HCT116 (cell line): ENCODE results near the gene THOC6. TPM values are rescaled to one million over a fixed set of nuclear protein-coding genes. Genes with fewer than 3 reads are reported as not detected.

ENCODE experiments used
- ATAC-seq: fragments of 200-7000 bp; cut with Tn5 transposase; 2 replicates; pipeline ENCODE4 v1.9.1; 2020; ENCODE audit warnings: mild to moderate bottlenecking, moderate library complexity
- BruUV-seq: library from RNA; stranded (reverse); fragments of 400-500 nt; replicated peaks from 2 replicates; lab custom pipeline; 2021; lab: Mats Ljungman, UMichigan
- CTCF ChIA-PET: fragments of 300-600 bp; sonication (Branson Sonifier 250); formaldehyde crosslinking; loops from one replicate; lab custom pipeline; 2021; ENCODE audit warnings: antibody characterized with exemption; lab: Charles Lee
- POLR2A ChIA-PET: fragments of 300-600, 350-600 bp; sonication (Branson Sonifier 250); formaldehyde crosslinking; loops from one replicate; lab custom pipeline; 2021; ENCODE audit warnings: antibody characterized with exemption; lab: Charles Lee
- RAD21 ChIA-PET, 2 experiments: fragments of 300-600 bp; sonication (Branson Sonifier 250); formaldehyde crosslinking; loops; one replicate each; lab custom pipeline; 2023; ENCODE audit warnings: low total read pairs in 2 of 2; ENCODE audit not compliant: uncharacterized antibody in 2 of 2, unreplicated experiment in 2 of 2, low non-redundant PET in 1 of 2; lab: Charles Lee
- DNase-seq: peaks from one replicate; pipeline ENCODE4 v3.0.0-alpha.2; 2010; ENCODE audit warnings: low read depth, low spot score
- H2AFZ ChIP-seq: fragments of 200-600 bp; shearing (Covaris generic), sonication (generic); 2 replicates; pipeline ENCODE4 v1.6.1; 2017; ENCODE audit warnings: low read depth, mixed run types, mixed read lengths, antibody characterized with exemption, low read length; ENCODE audit not compliant: poor library complexity, severe bottlenecking
- H3K27ac ChIP-seq: 2 replicates; pipeline ENCODE4 v1.5.1; 2012; ENCODE audit warnings: low read depth, low read length
- H3K27me3 ChIP-seq: fragments of 200-600 bp; sonication (generic); 2 replicates; pipeline ENCODE4 v1.6.1; 2016; ENCODE audit warnings: mixed run types, low read length, mixed read lengths; ENCODE audit not compliant: insufficient read depth
- H3K36me3 ChIP-seq, 2 experiments: fragments of 200-500 bp in 1 of 2; fragments of 200-600 bp in 1 of 2; sonication (Bioruptor generic) in 1 of 2; sonication (generic) in 1 of 2; 2 replicates each; pipeline versions ENCODE4 v1.5.1 to v1.6.1; 2014 to 2016; ENCODE audit warnings: low read length in 2 of 2, inconsistent platforms in 1 of 2, mixed read lengths in 1 of 2, mixed run types in 1 of 2; ENCODE audit not compliant: insufficient read depth in 2 of 2, control insufficient read depth in 1 of 2
- H3K4me1 ChIP-seq, 2 experiments: fragments of 200-600 bp in 1 of 2; sonication (generic) in 1 of 2; 2 replicates each; pipeline versions ENCODE4 v1.5.1 to v1.6.1; 2012 to 2017; ENCODE audit warnings: low read length in 2 of 2, inconsistent platforms in 1 of 2, mild to moderate bottlenecking in 1 of 2, mixed read lengths in 1 of 2, mixed run types in 1 of 2, moderate library complexity in 1 of 2; ENCODE audit not compliant: insufficient read depth in 2 of 2, control insufficient read depth in 1 of 2
- H3K4me2 ChIP-seq: fragments of 200-600 bp; sonication (generic); 2 replicates; pipeline ENCODE4 v1.6.1; 2017; ENCODE audit warnings: mixed run types, low read length, mixed read lengths
- H3K4me3 ChIP-seq, 2 experiments: fragments of 200-600 bp in 1 of 2; sonication (generic) in 1 of 2; replicated peaks in 1 of 2; 2 replicates each; pipeline ENCODE4 v1.5.1; 2011 to 2016; ENCODE audit warnings: low read length in 2 of 2, control low read depth in 1 of 2, low read depth in 1 of 2, mild to moderate bottlenecking in 1 of 2, mixed read lengths in 1 of 2, mixed run types in 1 of 2
- H3K79me2 ChIP-seq: fragments of 200-600 bp; sonication (generic); 2 replicates; pipeline ENCODE4 v1.6.1; 2017; ENCODE audit warnings: mild to moderate bottlenecking, mixed run types, low read length, moderate library complexity, mixed read lengths; ENCODE audit not compliant: insufficient read depth
- H3K9ac ChIP-seq: fragments of 200-600 bp; sonication (generic); 2 replicates; pipeline ENCODE4 v1.6.1; 2016; ENCODE audit warnings: low read length, mixed read lengths
- H3K9me2 ChIP-seq: fragments of 200-600 bp; sonication (generic), shearing (Covaris generic); 2 replicates; pipeline ENCODE4 v1.6.1; 2017; ENCODE audit warnings: mixed run types, mild to moderate bottlenecking, moderate library complexity; ENCODE audit not compliant: insufficient read depth
- H3K9me3 ChIP-seq, 2 experiments: fragments of 200-500 bp in 1 of 2; fragments of 200-600 bp in 1 of 2; sonication (Bioruptor generic) in 1 of 2; sonication (generic) in 1 of 2; 2 replicates each; pipeline ENCODE4 v1.6.1; 2014 to 2017; ENCODE audit warnings: low read length in 2 of 2, mixed read lengths in 2 of 2, inconsistent platforms in 1 of 2, low read depth in 1 of 2, mild to moderate bottlenecking in 1 of 2, mixed run types in 1 of 2, moderate library complexity in 1 of 2; ENCODE audit not compliant: control insufficient read depth in 1 of 2, insufficient read depth in 1 of 2
- H4K20me1 ChIP-seq: fragments of 200-600 bp; sonication (generic), shearing (Covaris generic); 2 replicates; pipeline ENCODE4 v1.6.1; 2017; ENCODE audit warnings: mixed run types, mild to moderate bottlenecking, moderate library complexity; ENCODE audit not compliant: insufficient read depth
- ATF3 ChIP-seq: IDR thresholded peaks from 2 replicates; pipeline ENCODE4 v1.6.1; 2012
- CBX3 ChIP-seq: IDR thresholded peaks from 2 replicates; pipeline ENCODE4 v1.6.1; 2012; ENCODE audit warnings: low read depth
- CTCF ChIP-seq, 3 experiments: fragments of 200-600 bp in 1 of 3; sonication (generic) in 1 of 3; IDR thresholded peaks in 2 of 3; conservative IDR thresholded peaks in 1 of 3; 2 replicates each; pipeline ENCODE4 v1.5.1; 2012 to 2017; ENCODE audit warnings: low read depth in 2 of 3, low read length in 2 of 3, antibody characterized with exemption in 1 of 3, borderline replicate concordance in 1 of 3, control low read depth in 1 of 3, mild to moderate bottlenecking in 1 of 3, mixed read lengths in 1 of 3, mixed run types in 1 of 3, moderate library complexity in 1 of 3; ENCODE audit not compliant: insufficient read depth in 1 of 3
- EGR1 ChIP-seq: IDR thresholded peaks from 2 replicates; pipeline ENCODE4 v1.6.1; 2012; ENCODE audit warnings: low read depth
- EZH2 ChIP-seq: fragments of 200-600 bp; sonication (generic); IDR thresholded peaks from 2 replicates; pipeline ENCODE4 v1.6.1; 2017; ENCODE audit warnings: antibody characterized with exemption, mixed run types
- FOSL1 ChIP-seq: IDR thresholded peaks from 2 replicates; pipeline ENCODE4 v1.6.1; 2012; ENCODE audit warnings: low read depth
- JUND ChIP-seq: IDR thresholded peaks from 2 replicates; pipeline ENCODE4 v1.6.1; 2012
- MAX ChIP-seq: IDR thresholded peaks from 2 replicates; pipeline ENCODE4 v1.6.1; 2012
- POLR2A ChIP-seq: IDR thresholded peaks from 2 replicates; pipeline ENCODE4 v1.7.0; 2011; ENCODE audit warnings: borderline replicate concordance; ENCODE audit not compliant: insufficient read depth, insufficient read length; ENCODE audit errors: extremely low read depth
- REST ChIP-seq: IDR thresholded peaks from 2 replicates; pipeline ENCODE4 v1.6.1; 2012; ENCODE audit warnings: low read depth
- SIN3A ChIP-seq: IDR thresholded peaks from 2 replicates; pipeline ENCODE4 v1.6.1; 2012; ENCODE audit warnings: low read depth
- SP1 ChIP-seq: IDR thresholded peaks from 2 replicates; pipeline ENCODE4 v1.6.1; 2012; ENCODE audit warnings: low read depth
- SRF ChIP-seq: IDR thresholded peaks from 2 replicates; pipeline ENCODE4 v1.6.1; 2012; ENCODE audit warnings: low read depth
- TCF7L2 ChIP-seq: IDR thresholded peaks from 2 replicates; pipeline ENCODE4 v1.7.0; 2011; ENCODE audit warnings: borderline replicate concordance, inconsistent platforms; ENCODE audit not compliant: insufficient read depth, insufficient read length; ENCODE audit errors: extremely low read depth
- YY1 ChIP-seq: IDR thresholded peaks from 2 replicates; pipeline ENCODE4 v1.6.1; 2011; ENCODE audit warnings: low read length, low read depth, moderate library complexity, mild to moderate bottlenecking; ENCODE audit not compliant: insufficient replicate concordance; ENCODE audit errors: extremely low read depth
- ZFX ChIP-seq: fragments of 450-650 bp; IDR thresholded peaks from 2 replicates; pipeline ENCODE4 v1.6.1; 2017
- ZNF274 ChIP-seq: fragments of 200-500 bp; sonication (Bioruptor generic); IDR thresholded peaks from 2 replicates; pipeline ENCODE4 v1.6.1; 2014; ENCODE audit warnings: mild to moderate bottlenecking, low read depth, low read length, inconsistent platforms
- intact Hi-C: fragments of 100-400 bp; cut with micrococcal nuclease; formaldehyde crosslinking; loops from 2 replicates; pipeline ENCODE4 v1.10.0; 2022
- total RNA-seq: library from RNA; stranded (reverse); gene quantifications from one replicate; pipeline ENCODE4 v1.2.1, GENCODE V29; 2021; ENCODE audit not compliant: unreplicated experiment

The THOC6 gene
- total RNA-seq, 1 experiment from 2014 or later: 62.9 TPM

- Histone ChIP-seq H3K9ac (peak within 1 kb of the TSS; percentile 99), H3K4me3 (peak within 1 kb of the TSS; percentile 89 to 99), H2AFZ (no peak within 1 kb of the TSS), H3K79me2 (peaks cover 43% of the 10 kb centered on the region), H3K27ac (peak within 1 kb of the TSS; percentile 93), H4K20me1 (no peaks in the 10 kb centered on the region; the same call in 1 of the 2 replicates), H3K9me3 (no peaks in the 10 kb centered on the region), H3K9me2 (no peaks in the 10 kb centered on the region), H3K4me1 (peaks cover 24 to 44% of the 10 kb centered on the region in 2 experiments), H3K36me3 (peaks cover 0 to 25% of the 10 kb centered on the region in 2 experiments; a peak in 2 of 4 replicates), H3K27me3 (no peaks in the 10 kb centered on the region), H3K4me2 (peak within 1 kb of the TSS; percentile 86)
- POLR2A ChIA-PET: interaction anchor here (0.7 to 2.8 kb wide), 8 partner anchors 8 to 75 kb away, joined by 3 to 11 read pairs (median 4); partner anchors contain the start of genes HCFC1R1, KREMEN2, THOC6 and TNFRSF12A
- CTCF ChIA-PET: interaction anchor here (1.0 to 1.4 kb wide), 3 partner anchors 17 to 51 kb away, joined by 3 to 4 read pairs (median 3); partner anchors contain the start of gene KREMEN2
- ATAC-seq (peak; percentile 80), DNase-seq (peak; percentile 56)
- TSS peak; percentile 89 for BruUV-seq
- intact Hi-C loops: loop anchor here (5.0 kb wide), 1 partner anchor 42 kb away; the partner anchor contains the start of genes HCFC1R1, THOC6 and TNFRSF12A
- RAD21 ChIA-PET: no interaction called here
- TF ChIP-seq POLR2A (peak; percentile 95), JUND (no peak), CBX3 (no peak), SRF (no peak), ZFX (peak; percentile 92), YY1 (peak; percentile 3), SP1 (no peak; the same call in 1 of the 2 replicates), EGR1 (peak; percentile 98), REST (no peak), SIN3A (peak; percentile 58), CTCF (IDR thresholded peaks at IDR 0.05 in 2 of 3, conservative IDR thresholded peaks at IDR 0.05 in 1 of 3; ENCODE audit: borderline replicate concordance in 1 of 3, insufficient read depth in 1 of 3, low read depth in 2 of 3, low read length in 2 of 3) (no peak), MAX (peak; percentile 53; the same call in 1 of the 2 replicates), FOSL1 (no peak), ZNF274 (no peak), TCF7L2 (no peak), ATF3 (no peak), EZH2 (no peak)
These were observed 43.3 kb upstream of the THOC6 start, which contains the start of gene PKMYT1 for GRCh38 chr16:2980227-2981176. Gene PKMYT1 (minus strand): TSS chr16:2980446. CDS start chr16:2979657, 789 bp downstream.
